SK-N-MC (cell line): Measurements from ENCODE around the gene AMOTL2.

ENCODE experiments used
- EZH2 ChIP-seq: fragments of 200-600 bp; sonication (generic); IDR thresholded peaks from one replicate; pipeline ENCODE4 v1.6.1; 2017; ENCODE audit warnings: antibody characterized with exemption
- FOXP2 ChIP-seq: optimal IDR thresholded peaks from 2 replicates; pipeline ENCODE3; 2011; ENCODE audit warnings: mild to moderate bottlenecking, moderate library complexity; ENCODE audit not compliant: insufficient read depth; ENCODE audit errors: extremely low read length, control extremely low read depth
- POLR2AphosphoS5 ChIP-seq: IDR thresholded peaks from 2 replicates; pipeline ENCODE4 v1.6.1; 2012; ENCODE audit warnings: mild to moderate bottlenecking, low read depth, low read length, borderline replicate concordance

- TF ChIP-seq EZH2 (no peak), POLR2AphosphoS5 (no peak), FOXP2 (no peak)
Observed at GRCh38 chr3:134339331-134339730, 34.9 kb downstream of the AMOTL2 start.
